LNCaP clone FGC (cell line): ENCODE measurements around the gene NPBWR2.

ENCODE experiments used
- DNase-seq: peaks from one replicate; pipeline ENCODE4 v3.0.0-alpha.2; 2011; ENCODE audit warnings: low read depth
- H3K4me3 ChIP-seq: 2 replicates; pipeline ENCODE4 v1.5.1; 2011; ENCODE audit warnings: mild to moderate bottlenecking, low read depth, low read length, control low read depth
- TF ChIP-seq, protein P1 (sequence below): IDR thresholded peaks from 2 replicates; pipeline ENCODE4 v1.5.1; 2012; ENCODE audit warnings: mild to moderate bottlenecking; ENCODE audit not compliant: control insufficient read depth, insufficient read depth; ENCODE audit errors: extremely low read depth

The NPBWR2 gene

DNA sequence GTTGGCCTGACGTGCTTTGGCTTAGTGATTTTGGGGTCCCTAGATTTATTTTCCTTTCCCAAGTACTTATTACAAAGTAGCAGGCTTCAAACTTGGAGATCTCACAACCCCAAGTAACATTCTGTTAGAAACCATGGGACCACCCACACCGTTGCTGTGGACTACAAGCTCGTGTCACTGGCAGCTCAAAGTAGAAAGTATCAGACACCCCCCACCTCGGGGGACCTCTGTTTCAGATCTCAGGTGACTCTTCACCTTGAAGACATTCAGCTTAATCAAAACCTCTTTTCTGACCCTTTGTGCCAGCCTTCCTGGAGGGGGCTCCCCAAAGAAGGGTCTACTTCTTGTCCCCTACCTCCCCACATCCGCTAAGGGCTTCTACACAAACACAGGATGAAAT lies 41.2 kb upstream of the NPBWR2 start:
- H3K4me3 ChIP-seq = no peak overlapping the region
- TF ChIP-seq, protein P1, sequence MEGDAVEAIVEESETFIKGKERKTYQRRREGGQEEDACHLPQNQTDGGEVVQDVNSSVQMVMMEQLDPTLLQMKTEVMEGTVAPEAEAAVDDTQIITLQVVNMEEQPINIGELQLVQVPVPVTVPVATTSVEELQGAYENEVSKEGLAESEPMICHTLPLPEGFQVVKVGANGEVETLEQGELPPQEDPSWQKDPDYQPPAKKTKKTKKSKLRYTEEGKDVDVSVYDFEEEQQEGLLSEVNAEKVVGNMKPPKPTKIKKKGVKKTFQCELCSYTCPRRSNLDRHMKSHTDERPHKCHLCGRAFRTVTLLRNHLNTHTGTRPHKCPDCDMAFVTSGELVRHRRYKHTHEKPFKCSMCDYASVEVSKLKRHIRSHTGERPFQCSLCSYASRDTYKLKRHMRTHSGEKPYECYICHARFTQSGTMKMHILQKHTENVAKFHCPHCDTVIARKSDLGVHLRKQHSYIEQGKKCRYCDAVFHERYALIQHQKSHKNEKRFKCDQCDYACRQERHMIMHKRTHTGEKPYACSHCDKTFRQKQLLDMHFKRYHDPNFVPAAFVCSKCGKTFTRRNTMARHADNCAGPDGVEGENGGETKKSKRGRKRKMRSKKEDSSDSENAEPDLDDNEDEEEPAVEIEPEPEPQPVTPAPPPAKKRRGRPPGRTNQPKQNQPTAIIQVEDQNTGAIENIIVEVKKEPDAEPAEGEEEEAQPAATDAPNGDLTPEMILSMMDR = no peak
- DNase-seq = no peak

DNA sequence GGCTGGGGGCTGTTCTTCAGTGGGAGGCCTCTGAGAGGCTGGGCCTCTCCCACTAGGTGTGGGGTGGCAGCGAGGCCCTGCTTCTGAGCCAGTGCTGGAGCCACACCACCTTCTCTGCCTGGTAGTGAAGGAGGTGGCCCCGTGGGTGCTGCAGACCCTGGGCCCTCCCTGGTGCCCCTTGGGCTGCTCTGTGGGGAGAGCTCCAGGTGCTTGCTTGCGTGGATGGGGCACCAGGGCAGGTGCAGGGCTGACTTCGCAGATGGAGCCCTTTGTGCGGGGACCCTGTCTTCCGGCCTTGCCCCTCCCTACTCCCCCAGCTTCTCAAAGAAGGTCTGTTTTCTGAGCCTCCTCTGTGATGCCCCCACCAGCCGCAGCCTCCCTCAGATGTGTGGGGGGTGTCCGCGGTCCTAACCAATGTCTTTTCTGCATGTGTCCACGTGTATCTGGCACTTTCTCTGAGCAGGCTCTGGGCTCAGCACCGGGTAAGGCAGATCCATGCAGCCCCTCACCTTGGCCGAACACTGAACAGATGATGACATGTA lies 39.6 kb upstream of the NPBWR2 start:
- TF ChIP-seq, protein P1 = no peak
- H3K4me3 ChIP-seq = no peak overlapping the region
- no peak for DNase-seq

DNA sequence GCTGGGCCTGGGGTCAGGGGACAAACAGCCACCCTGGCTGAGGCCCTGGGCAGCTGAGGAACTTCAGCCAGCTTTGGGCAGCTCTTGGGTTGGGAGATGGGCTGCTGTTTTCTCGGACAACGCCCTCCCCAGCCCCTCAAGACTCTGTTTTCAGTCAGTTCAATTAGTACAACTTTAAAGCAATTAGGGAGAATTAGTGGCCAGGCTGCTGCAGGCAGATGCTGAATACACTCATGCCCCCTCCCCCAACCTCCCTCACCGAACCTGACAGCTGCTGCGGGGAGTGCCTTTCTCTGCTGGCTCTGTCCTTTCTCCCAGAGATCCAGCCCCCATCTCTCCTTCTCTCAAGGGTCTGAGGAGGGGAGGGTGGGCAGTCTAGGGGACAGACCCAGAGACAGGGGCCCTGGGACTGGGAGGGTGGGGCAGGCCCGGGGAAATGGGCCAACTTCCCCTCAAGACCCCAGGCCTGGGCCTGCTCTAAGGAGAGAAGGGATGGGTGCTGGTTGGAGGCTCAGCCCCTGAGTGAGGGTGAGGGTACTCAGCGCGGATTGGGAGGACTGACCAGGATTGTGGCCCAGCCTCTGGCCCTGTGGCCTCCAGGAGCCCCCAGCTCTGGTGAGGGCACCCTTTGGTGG lies 39.1 kb upstream of the NPBWR2 start:
- no peak overlapping the region for H3K4me3 ChIP-seq
- TF ChIP-seq, protein P1 = no peak
- no peak for DNase-seq

DNA sequence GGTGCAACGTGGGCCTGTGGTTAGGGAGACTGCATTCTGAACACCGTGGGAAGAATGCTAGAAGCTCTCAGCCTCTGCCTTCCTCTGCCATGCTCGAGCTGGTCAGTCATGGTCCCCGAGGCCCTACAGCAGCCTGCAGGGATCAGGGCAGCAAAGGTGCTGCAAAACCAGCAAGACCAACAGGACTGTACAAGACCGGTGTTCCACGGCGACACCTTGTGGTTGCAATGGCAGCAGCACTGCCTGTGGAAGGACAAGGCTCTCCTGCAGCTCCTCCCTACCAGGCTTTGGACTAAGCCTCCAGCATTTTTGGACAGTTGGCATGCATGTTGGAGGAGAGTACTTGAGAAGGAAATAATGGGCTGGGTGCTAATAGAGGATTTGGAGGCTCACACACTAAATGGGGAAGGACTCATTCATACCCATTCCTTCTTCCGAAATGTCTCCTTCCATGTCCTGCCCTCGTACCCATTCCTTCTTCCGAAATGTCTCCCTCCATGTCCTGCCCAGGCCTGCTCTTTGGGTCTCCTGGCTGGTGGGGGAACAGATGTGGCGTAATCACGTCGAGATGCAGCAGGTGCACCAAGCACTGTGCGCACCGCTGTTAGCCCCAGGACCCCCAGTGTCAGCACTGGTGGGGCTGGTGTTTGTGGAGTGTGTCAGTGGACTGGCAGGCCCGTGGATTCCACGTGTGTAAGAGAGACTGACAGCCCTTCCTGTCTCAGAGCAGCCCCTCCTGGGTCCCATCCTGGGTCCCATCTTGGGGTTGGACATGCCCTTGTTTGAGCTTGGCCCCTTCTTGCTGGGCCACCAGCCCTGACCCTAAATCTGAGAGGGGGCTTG lies 38.3 kb upstream of the NPBWR2 start:
- no peak for DNase-seq
- no peak overlapping the region for H3K4me3 ChIP-seq
- TF ChIP-seq, protein P1 = peak; percentile 12; the same call in 1 of the 2 replicates

DNA sequence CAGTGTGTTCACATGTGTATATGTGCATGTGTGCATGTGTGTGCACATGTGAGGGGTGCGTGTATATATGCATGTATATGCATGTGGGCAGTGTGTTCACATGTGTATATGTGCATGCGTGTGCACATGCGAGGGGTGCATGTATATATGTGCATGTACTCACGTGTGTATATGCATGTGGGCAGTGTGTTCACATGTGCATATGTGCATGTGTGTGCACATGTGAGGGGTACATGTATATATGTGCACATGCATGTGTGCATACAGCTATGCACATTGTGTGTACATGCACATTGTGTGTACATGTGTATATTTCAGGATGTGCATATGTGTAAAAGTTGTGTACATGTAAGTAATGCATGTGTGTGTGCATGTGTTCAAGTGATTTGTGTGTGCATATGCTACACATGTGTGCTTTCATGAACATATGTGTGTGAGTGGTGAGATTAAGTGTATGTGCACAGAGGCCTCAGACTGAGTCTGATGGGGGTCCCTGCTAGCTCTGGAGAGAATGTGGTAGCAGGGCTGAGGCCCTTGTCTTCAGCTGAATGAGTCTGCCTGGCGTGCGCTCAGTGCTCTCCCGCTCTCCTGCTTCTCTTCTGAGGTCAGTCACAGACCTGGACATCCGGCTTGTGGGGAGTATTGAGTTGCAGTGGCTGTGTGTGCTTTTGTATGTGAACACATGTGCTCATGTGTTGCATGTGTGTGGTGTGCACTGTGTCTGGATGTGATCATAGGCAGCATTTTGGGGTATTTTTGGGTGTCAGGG lies 37.0 kb upstream of the NPBWR2 start:
- TF ChIP-seq, protein P1 = no peak
- no peak for DNase-seq
- H3K4me3 ChIP-seq = no peak overlapping the region

DNA sequence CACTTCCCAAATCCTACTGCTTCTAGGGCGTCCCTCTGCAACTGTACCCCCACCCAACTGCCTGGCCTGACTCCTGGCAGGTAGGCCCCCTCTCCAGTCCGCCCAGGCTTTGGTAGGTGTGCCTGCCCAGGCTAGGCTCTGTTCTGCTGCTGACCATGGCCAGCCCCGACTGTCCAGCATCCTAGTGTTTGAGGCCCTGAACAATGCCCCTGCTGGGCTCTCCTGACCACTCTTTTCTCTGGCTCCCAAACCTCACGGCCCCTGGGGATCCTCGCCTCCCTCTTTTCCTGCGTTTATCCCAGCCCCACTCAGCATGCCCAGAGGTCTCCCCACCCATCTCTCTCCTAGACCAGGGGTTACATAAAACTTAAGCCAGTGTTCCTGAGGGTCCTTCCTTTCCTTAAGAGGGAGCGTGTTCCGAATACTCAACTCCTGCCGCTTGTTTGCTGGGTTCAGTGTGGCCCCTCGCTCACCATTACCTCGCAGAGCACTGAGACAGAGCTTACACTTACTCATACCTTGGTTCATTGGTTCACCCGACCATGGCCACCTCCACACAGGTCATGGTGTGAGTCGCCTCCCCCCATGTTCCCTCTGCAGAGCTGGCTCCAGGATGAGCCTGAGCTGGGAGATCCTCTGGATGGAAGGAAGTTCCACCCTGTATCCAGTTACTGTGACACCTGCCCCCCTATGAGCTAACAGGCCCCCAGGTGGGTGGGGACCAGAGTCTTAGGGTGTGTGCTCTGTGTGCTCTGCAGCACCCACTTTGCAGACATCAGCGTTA lies 35.8 kb upstream of the NPBWR2 start:
- no peak for DNase-seq
- H3K4me3 ChIP-seq = no peak overlapping the region
- TF ChIP-seq, protein P1 = no peak
